PC-3 (cell line): ENCODE results near the gene PDK4. TPM values are rescaled to one million over a fixed set of nuclear protein-coding genes. Genes with fewer than 3 reads are reported as not detected.

ENCODE experiments used
- ATAC-seq: fragments of 200-7000 bp; cut with Tn5 transposase; 2 replicates; pipeline ENCODE4 v1.9.1; 2020; ENCODE audit warnings: mild to moderate bottlenecking, moderate library complexity
- BruUV-seq: library from RNA; stranded (reverse); fragments of 400-500 nt; replicated peaks from 2 replicates; lab custom pipeline; 2021; lab: Mats Ljungman, UMichigan
- CTCF ChIA-PET: fragments of 300-600 bp; sonication (Branson Sonifier 250); formaldehyde crosslinking; loops from one replicate; lab custom pipeline; 2022; ENCODE audit warnings: antibody characterized with exemption; lab: Charles Lee
- POLR2A ChIA-PET: fragments of 300-600 bp; sonication (Branson Sonifier 250); formaldehyde crosslinking; loops from one replicate; lab custom pipeline; 2022; ENCODE audit warnings: antibody characterized with exemption; ENCODE audit not compliant: unreplicated experiment; lab: Charles Lee
- DNase-seq: peaks from one replicate; pipeline ENCODE4 v3.0.0-alpha.2; 2015
- H2AFZ ChIP-seq: fragments of 300-600 bp; sonication (generic); 2 replicates; pipeline ENCODE4 v1.6.0; 2016; ENCODE audit warnings: antibody characterized with exemption, low read length
- H3F3A ChIP-seq: fragments of 300-600 bp; sonication (generic); one replicate; pipeline ENCODE4 v1.6.0; 2017; ENCODE audit warnings: antibody characterized with exemption, low read length, control low read depth, mild to moderate bottlenecking; ENCODE audit not compliant: unreplicated experiment
- H3K27ac ChIP-seq: fragments of 300-600 bp; sonication (generic); 2 replicates; pipeline ENCODE4 v1.5.1; 2016; ENCODE audit warnings: mild to moderate bottlenecking, low read length
- H3K27me3 ChIP-seq: fragments of 300-600 bp; sonication (generic); 2 replicates; pipeline ENCODE4 v1.6.1; 2016; ENCODE audit warnings: low read length, mixed read lengths
- H3K36me3 ChIP-seq: fragments of 300-600 bp; sonication (generic); 2 replicates; pipeline ENCODE4 v1.6.1; 2016; ENCODE audit warnings: low read depth, mixed run types, low read length, mixed read lengths
- H3K4me1 ChIP-seq: fragments of 300-600 bp; sonication (generic); 2 replicates; pipeline ENCODE4 v1.5.1; 2016; ENCODE audit warnings: low read length; ENCODE audit not compliant: insufficient read depth
- H3K4me2 ChIP-seq: fragments of 300-600 bp; sonication (generic); 2 replicates; pipeline ENCODE4 v1.6.0; 2016; ENCODE audit warnings: low read length
- H3K4me3 ChIP-seq: fragments of 300-600 bp; sonication (generic); 2 replicates; pipeline ENCODE4 v1.5.1; 2016; ENCODE audit warnings: mild to moderate bottlenecking, low read length, mixed read lengths
- H3K79me2 ChIP-seq: fragments of 300-600 bp; sonication (generic); 2 replicates; pipeline ENCODE4 v1.6.1; 2017; ENCODE audit warnings: low read length, mixed read lengths
- H3K9ac ChIP-seq: fragments of 300-600 bp; sonication (generic); 2 replicates; pipeline ENCODE4 v1.6.0; 2016; ENCODE audit warnings: mild to moderate bottlenecking, low read length
- H3K9me2 ChIP-seq: fragments of 300-600 bp; sonication (generic); replicated peaks from 2 replicates; pipeline ENCODE4 v1.6.1; 2016; ENCODE audit warnings: mixed run types, low read length, mixed read lengths
- H3K9me3 ChIP-seq: fragments of 300-600 bp; sonication (generic); 2 replicates; pipeline ENCODE4 v1.6.1; 2016; ENCODE audit warnings: low read length, mixed read lengths
- H4K20me1 ChIP-seq: fragments of 300-600 bp; sonication (generic); 2 replicates; pipeline ENCODE4 v1.6.1; 2016; ENCODE audit warnings: low read length, mixed read lengths
- EZH2 ChIP-seq: fragments of 300-600 bp; sonication (generic); IDR thresholded peaks from one replicate; pipeline ENCODE4 v1.6.1; 2017; ENCODE audit warnings: antibody characterized with exemption, mild to moderate bottlenecking, low read length; ENCODE audit not compliant: unreplicated experiment
- EZH2phosphoT487 ChIP-seq: fragments of 300-600 bp; sonication (generic); IDR thresholded peaks from 2 replicates; pipeline ENCODE4 v1.6.1; 2018; ENCODE audit warnings: mild to moderate bottlenecking, antibody characterized with exemption, low read length, borderline replicate concordance
- intact Hi-C: fragments of 100-400 bp; cut with micrococcal nuclease; formaldehyde crosslinking; loops from 2 replicates; pipeline ENCODE4 v1.9.0; 2023
- total RNA-seq: library from RNA; depleted of rRNA; stranded (reverse); fragments of >200 nt; gene quantifications from 2 replicates; pipeline ENCODE4 v1.2.3, GENCODE V29; 2014
- TF ChIP-seq, protein P1 (sequence below): fragments of 300-600 bp; sonication (generic); conservative IDR thresholded peaks from 2 replicates; pipeline ENCODE4 v1.5.1; 2017; ENCODE audit warnings: antibody characterized with exemption, low read depth, mild to moderate bottlenecking, low read length

PDK4 gene
- total RNA-seq, 1 experiment from 2014 or later = 3.2 TPM

- Histone ChIP-seq H3F3A (no peaks in the 10 kb centered on the region), H3K4me2 (no peak overlapping the region), H2AFZ (no peak overlapping the region), H3K4me3 (no peak overlapping the region), H3K27ac (no peak overlapping the region), H3K79me2 (no peaks in the 10 kb centered on the region), H4K20me1 (no peaks in the 10 kb centered on the region), H3K9me2 (no peaks in the 10 kb centered on the region), H3K36me3 (no peaks in the 10 kb centered on the region), H3K27me3 (peaks cover 18% of the 10 kb centered on the region), H3K4me1 (no peaks in the 10 kb centered on the region), H3K9ac (no peak overlapping the region), H3K9me3 (no peaks in the 10 kb centered on the region)
- CTCF ChIA-PET = no interaction called here
- POLR2A ChIA-PET = no interaction called here
- ATAC-seq (no peak), DNase-seq (no peak)
- no TSS peak for BruUV-seq
- intact Hi-C loops = no loop called here
- TF ChIP-seq EZH2phosphoT487 (no peak), EZH2 (no peak)
- TF ChIP-seq, protein P1, sequence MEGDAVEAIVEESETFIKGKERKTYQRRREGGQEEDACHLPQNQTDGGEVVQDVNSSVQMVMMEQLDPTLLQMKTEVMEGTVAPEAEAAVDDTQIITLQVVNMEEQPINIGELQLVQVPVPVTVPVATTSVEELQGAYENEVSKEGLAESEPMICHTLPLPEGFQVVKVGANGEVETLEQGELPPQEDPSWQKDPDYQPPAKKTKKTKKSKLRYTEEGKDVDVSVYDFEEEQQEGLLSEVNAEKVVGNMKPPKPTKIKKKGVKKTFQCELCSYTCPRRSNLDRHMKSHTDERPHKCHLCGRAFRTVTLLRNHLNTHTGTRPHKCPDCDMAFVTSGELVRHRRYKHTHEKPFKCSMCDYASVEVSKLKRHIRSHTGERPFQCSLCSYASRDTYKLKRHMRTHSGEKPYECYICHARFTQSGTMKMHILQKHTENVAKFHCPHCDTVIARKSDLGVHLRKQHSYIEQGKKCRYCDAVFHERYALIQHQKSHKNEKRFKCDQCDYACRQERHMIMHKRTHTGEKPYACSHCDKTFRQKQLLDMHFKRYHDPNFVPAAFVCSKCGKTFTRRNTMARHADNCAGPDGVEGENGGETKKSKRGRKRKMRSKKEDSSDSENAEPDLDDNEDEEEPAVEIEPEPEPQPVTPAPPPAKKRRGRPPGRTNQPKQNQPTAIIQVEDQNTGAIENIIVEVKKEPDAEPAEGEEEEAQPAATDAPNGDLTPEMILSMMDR = no peak
These were observed 26.5 kb upstream of the PDK4 start for GRCh38 chr7:95622859-95623258.

- no peaks in the 10 kb centered on the region for H3K79me2 ChIP-seq
- no peaks in the 10 kb centered on the region for H3K36me3 ChIP-seq
- H3K4me2 ChIP-seq = no peak overlapping the region
- TF ChIP-seq EZH2phosphoT487 = no peak
- TF ChIP-seq EZH2 = no peak
- TF ChIP-seq, protein P1 = no peak
- CTCF ChIA-PET = no interaction called here
- H3K9me2 ChIP-seq = no peaks in the 10 kb centered on the region
- no peak overlapping the region for H3K9ac ChIP-seq
- H4K20me1 ChIP-seq = no peaks in the 10 kb centered on the region
- no TSS peak for BruUV-seq
- ATAC-seq (no peak), DNase-seq (no peak)
- no peaks in the 10 kb centered on the region for H3F3A ChIP-seq
- no peaks in the 10 kb centered on the region for H3K9me3 ChIP-seq
- H3K4me1 ChIP-seq = no peaks in the 10 kb centered on the region
- POLR2A ChIA-PET = no interaction called here
- H3K4me3 ChIP-seq = no peak overlapping the region
- peaks cover 18% of the 10 kb centered on the region for H3K27me3 ChIP-seq
- intact Hi-C loops = no loop called here
- no peak overlapping the region for H3K27ac ChIP-seq
- no peak overlapping the region for H2AFZ ChIP-seq
These were observed 25.8 kb upstream of the PDK4 start for GRCh38 chr7:95622001-95622549.

DNA sequence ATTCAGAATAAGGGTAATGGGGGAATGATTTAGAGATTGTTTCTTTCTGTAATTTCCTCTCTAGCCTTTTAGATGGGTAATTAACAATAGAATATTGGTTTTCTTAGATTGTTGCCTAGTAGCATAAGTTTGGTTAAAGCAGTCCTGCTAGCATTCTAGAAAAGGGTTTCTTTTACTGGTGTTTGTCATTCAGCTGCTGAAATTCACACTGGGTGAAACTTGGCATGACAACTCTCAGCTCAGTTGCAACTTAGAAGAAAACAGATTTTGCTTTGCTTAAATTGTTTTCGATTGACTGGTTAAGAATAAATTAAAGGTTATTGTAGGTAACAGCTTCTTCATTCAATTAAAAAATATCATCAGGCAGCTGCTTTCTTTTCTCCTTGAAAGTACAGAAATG, 25.1 kb upstream of the PDK4 start:
- no peaks in the 10 kb centered on the region for H4K20me1 ChIP-seq
- DNase-seq (no peak), ATAC-seq (no peak)
- no TSS peak for BruUV-seq
- H3K79me2 ChIP-seq = no peaks in the 10 kb centered on the region
- H3K4me3 ChIP-seq = no peak overlapping the region
- H3K9me3 ChIP-seq = no peaks in the 10 kb centered on the region
- H3K4me1 ChIP-seq = no peaks in the 10 kb centered on the region
- POLR2A ChIA-PET = no interaction called here
- H3K9me2 ChIP-seq = no peaks in the 10 kb centered on the region
- H3K4me2 ChIP-seq = no peak overlapping the region
- H3K27me3 ChIP-seq = peaks cover 18% of the 10 kb centered on the region
- H3K9ac ChIP-seq = no peak overlapping the region
- TF ChIP-seq EZH2phosphoT487 = no peak
- no peak for TF ChIP-seq EZH2
- TF ChIP-seq, protein P1 = no peak
- intact Hi-C loops = no loop called here
- no peaks in the 10 kb centered on the region for H3K36me3 ChIP-seq
- CTCF ChIA-PET = no interaction called here
- no peaks in the 10 kb centered on the region for H3F3A ChIP-seq
- no peak overlapping the region for H2AFZ ChIP-seq
- H3K27ac ChIP-seq = no peak overlapping the region
